D721Med (cell line): ENCODE data around the gene PDE8B.

Source experiments
- DNase-seq: peaks from one replicate; pipeline ENCODE4 v3.0.0; 2011; ENCODE audit warnings: low spot score; ENCODE audit not compliant: insufficient read length
- FAIRE-seq: peaks from 2 replicates; lab custom pipeline; 2011; peaks lifted over from hg19 to GRCh38; lab: Jason Lieb, UNC
- CTCF ChIP-seq: IDR thresholded peaks from 2 replicates; pipeline ENCODE4 v1.5.1; 2012; ENCODE audit warnings: mild to moderate bottlenecking, control low read depth; ENCODE audit not compliant: insufficient read depth; ENCODE audit errors: missing control alignments

The PDE8B gene

GRCh38 chr5:77339337-77339890 lies 128.9 kb downstream of the PDE8B start:
- no peak for TF ChIP-seq CTCF
- FAIRE-seq (no peak), DNase-seq (no peak)

GRCh38 chr5:77343165-77343564 lies 132.7 kb downstream of the PDE8B start:
- DNase-seq, result no peak
- TF ChIP-seq CTCF, result no peak
- no peak for FAIRE-seq

- TF ChIP-seq CTCF, result no peak
- DNase-seq (no peak), FAIRE-seq (no peak)
Observed at GRCh38 chr5:77347435-77348098, 137.1 kb downstream of the PDE8B start.

GRCh38 chr5:77353251-77353650 lies 142.8 kb downstream of the PDE8B start:
- TF ChIP-seq CTCF, result no peak
- FAIRE-seq (no peak), DNase-seq (no peak)

GRCh38 chr5:77354454-77354853 lies 144.0 kb downstream of the PDE8B start:
- FAIRE-seq, result no peak
- TF ChIP-seq CTCF, result no peak
- no peak for DNase-seq

- no peak for TF ChIP-seq CTCF
- DNase-seq, result no peak
- no peak for FAIRE-seq
Observed at GRCh38 chr5:77355080-77355479, 144.6 kb downstream of the PDE8B start.

GRCh38 chr5:77355751-77356150 lies 145.3 kb downstream of the PDE8B start:
- TF ChIP-seq CTCF, result no peak
- FAIRE-seq (no peak), DNase-seq (no peak)
